GM10266 (cell line): ENCODE results near the gene ZNF462.

Experiments
- DNase-seq: peaks from one replicate; pipeline ENCODE4 v3.0.0; 2012; ENCODE audit errors: extremely low spot score
- TF ChIP-seq, protein P1 (sequence below): IDR thresholded peaks from 2 replicates; pipeline ENCODE4 v1.5.1; 2012; ENCODE audit warnings: mild to moderate bottlenecking, low read depth; ENCODE audit not compliant: control insufficient read depth, insufficient read depth; ENCODE audit errors: missing control alignments

Gene ZNF462

DNA sequence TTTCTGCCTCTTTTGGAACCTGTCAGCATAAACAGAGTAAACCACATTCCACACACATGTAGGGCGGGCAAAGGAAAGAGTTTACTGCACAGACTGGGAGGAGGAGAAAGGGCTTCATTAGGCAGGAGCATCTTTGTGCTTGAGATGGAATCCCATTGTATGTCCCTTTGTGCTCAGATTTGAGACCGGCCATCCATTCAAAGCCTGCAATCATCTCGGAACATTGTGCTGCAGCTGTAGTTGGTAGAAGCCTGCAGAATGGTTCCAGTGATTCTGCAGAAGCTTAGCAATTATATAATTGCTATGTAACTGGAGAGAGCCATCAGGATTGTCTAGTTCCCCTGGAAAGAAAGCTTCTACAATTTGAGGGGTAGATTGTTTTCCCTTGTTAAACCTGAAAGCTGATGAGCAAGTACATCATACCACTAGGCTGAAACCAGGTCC, 16.5 kb downstream of the ZNF462 start:
- TF ChIP-seq, protein P1, sequence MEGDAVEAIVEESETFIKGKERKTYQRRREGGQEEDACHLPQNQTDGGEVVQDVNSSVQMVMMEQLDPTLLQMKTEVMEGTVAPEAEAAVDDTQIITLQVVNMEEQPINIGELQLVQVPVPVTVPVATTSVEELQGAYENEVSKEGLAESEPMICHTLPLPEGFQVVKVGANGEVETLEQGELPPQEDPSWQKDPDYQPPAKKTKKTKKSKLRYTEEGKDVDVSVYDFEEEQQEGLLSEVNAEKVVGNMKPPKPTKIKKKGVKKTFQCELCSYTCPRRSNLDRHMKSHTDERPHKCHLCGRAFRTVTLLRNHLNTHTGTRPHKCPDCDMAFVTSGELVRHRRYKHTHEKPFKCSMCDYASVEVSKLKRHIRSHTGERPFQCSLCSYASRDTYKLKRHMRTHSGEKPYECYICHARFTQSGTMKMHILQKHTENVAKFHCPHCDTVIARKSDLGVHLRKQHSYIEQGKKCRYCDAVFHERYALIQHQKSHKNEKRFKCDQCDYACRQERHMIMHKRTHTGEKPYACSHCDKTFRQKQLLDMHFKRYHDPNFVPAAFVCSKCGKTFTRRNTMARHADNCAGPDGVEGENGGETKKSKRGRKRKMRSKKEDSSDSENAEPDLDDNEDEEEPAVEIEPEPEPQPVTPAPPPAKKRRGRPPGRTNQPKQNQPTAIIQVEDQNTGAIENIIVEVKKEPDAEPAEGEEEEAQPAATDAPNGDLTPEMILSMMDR = no peak
- no peak for DNase-seq

DNA sequence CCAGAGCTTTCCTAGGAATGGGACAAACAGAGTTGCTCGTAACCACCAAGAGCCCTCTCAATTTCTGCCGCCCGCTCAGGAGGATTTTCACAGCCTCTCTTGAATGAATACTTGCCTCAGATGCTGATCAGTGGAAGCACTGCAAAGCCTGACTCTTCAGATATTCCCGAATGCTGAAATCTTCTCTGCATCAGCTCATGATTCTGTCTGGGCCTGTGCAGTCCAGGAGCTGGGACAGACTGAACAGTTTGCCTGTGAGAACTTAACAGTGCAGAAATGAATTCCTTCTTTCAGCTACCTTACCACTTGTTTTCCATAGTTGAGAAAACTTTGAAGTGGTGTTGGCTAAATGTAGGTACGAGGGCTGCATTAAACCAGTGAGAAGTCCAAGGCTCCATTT, 17.1 kb downstream of the ZNF462 start:
- DNase-seq = no peak
- TF ChIP-seq, protein P1 = no peak

DNA sequence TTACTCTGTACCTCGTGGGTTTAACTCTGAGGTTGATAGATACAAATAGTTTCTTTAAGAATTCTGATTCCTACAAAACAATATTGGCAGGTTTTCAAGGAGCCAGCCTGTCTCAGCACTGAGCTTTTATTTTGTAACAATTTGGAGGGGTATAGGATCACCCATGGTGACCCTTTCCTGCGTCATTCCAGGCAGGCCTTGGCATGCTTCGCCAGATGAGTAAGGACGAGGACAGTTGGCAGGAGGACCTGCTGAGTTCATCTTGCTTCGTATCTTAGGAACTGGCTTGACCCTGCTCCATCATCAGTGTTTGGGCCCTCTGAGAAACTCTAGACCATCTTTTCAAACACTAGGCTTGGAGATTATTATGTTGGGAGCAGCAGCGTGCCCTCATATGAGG, 17.9 kb downstream of the ZNF462 start:
- TF ChIP-seq, protein P1 = no peak
- no peak for DNase-seq

DNA sequence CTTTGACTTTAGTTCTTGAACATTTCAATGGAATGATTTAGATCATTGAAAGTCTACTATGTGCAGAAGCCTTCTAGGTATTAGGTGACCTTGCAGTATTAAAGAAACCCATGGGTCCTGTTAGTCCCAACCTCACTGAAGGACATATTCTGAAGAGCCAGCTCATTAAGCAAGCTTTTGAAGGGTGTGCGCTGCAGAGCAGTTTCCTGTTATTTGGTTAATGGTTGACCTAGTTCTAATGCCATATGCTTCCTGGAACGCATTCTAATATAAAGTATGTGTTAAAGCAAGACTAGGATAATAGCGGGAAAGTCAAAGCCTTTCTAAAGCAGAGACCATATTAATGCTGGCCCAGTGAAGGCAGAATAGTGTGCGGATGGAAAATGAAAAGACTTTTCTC, 20.1 kb downstream of the ZNF462 start:
- DNase-seq = no peak
- TF ChIP-seq, protein P1 = no peak

DNA sequence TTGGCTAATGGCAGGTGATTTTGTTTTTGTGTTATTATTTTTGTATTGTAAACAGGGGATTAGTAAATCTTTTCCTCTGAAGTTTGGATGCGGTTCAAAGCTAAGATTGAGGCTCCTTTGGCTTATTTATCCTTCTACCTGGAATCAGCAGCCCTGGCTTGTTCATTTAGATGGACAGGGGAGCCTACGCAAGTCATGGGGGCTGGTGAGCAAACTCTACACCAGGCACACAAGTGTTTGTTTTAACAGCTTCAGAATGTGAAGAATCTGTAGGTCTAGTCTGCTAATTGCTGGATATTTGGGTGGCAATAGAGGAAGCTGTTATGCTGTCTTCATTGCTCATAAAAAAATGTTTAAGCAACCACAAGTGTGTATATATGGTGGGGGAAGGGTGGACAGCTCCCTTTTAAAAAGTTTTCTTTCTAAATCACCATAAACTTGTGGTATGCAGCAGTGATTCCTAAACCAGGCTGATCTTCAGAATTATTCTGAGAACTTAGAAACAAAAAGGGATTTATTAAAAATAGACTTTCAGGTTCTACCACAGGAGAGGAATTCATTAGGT, 20.7 kb downstream of the ZNF462 start:
- TF ChIP-seq, protein P1 = no peak
- DNase-seq = no peak

DNA sequence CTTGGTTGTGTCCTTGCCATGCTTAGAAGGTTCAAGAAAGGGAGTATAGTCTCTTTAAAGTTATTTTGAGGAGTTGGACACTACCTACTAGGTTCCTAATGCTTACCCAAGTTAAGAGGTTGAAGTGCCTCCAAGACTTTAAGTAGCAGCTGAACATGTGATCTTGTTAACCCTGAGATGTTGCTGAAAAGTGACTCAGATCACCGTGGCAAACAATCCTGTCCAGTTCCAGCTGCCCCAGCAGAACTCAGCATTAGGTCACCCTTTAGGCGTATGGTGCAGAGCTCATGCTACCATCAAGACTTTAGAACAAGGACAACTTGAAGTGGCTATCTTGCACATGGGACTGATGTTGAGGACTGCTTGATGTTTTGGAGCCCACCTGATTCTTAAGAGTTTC, 22.5 kb downstream of the ZNF462 start:
- DNase-seq = no peak
- TF ChIP-seq, protein P1 = no peak

DNA sequence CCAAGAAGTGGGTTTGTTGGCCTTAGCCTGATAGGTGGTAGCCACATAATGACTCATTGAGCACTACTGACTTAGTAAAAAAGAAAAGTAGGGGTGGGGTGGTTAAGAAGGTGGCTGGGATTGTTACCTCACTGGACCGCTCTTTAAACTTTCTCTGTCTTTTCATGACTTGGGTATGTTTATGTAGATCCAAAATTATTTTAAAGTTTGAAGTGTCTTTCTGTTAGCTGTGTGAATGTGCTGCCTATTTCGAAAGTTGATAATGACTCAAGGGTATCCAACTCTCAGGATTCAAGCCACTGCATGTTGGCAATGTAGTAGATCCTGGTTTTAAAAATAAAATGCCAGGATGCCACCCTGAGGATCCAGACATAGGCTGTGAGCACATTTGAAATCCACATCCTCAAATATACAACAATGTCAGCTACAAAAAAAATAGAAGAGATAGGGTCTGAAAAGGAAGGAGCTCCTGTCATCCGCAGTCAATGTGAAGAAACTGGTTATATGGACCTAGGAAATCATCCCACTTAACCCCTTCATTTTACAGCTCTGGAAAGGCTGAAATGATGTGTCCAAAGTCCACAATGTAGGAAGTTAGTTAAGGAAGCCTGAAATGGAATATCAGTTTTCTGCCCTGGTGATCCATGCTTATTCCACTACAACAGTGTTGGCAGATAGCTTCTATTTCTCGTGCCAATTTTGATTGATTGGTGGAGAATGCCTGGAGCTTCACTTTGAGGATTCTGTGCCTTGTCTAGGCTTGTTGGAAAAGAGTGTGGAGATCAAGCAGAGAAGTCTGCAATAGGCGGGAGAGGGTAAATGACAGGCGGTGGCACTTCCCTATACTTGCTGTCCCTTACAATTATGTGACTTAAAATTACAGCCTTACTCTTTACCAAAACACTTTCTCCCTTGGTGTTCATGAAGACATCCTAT, 23.4 kb downstream of the ZNF462 start:
- no peak for DNase-seq
- TF ChIP-seq, protein P1 = no peak
